ENCODE measurements around the gene CLCN3. TPM values are rescaled to one million over a fixed set of nuclear protein-coding genes. Genes with fewer than 3 reads are reported as not detected.

Gene CLCN3
- total and polyA plus RNA-seq, 2 of the 13 experiments (the other 11 are each of a cell fraction or from before 2014, with no cell fraction given) = 13.6 to 23.7 TPM

GRCh38 chr4:169657470-169658107, 37.2 kb downstream of the CLCN3 start:
- no peaks in the 10 kb centered on the region for H3K27me3 ChIP-seq (ENCODE audit: control insufficient read depth in 1 of 2, insufficient read depth in 2 of 2, low read length in 2 of 2)
- CTCF ChIA-PET (ENCODE audit: low intra/inter-chr PET ratio, low total read pairs) = no interaction called here
- 98% methylated on average over 3 of the region's 3 CpGs for WGBS (ENCODE audit: low lambda C conversion rate)
- H3K27ac ChIP-seq (ENCODE audit: extremely low read length, insufficient read depth, low read length) = no peak overlapping the region
- no peak overlapping the region for H3K4me2 ChIP-seq (ENCODE audit: low read depth, low read length)
- no peak for ATAC-seq
- no peaks in the 10 kb centered on the region for H4K20me1 ChIP-seq (ENCODE audit: insufficient read depth, low read length)
- peaks cover 36% of the 10 kb centered on the region for H3K79me2 ChIP-seq (ENCODE audit: insufficient read depth, low read length)
- no peaks in the 10 kb centered on the region for H3K36me3 ChIP-seq (replicated peaks in 1 of 2; ENCODE audit: control insufficient read depth in 1 of 2, insufficient read depth in 2 of 2, low read length in 2 of 2)
- POLR2A ChIA-PET = no interaction called here
- in situ Hi-C loops (cut with HindIII; ENCODE audit: extremely low pct_ligation_motif_present, low pct_unique_long_range_greater_than_20kb) (no loop called here), intact Hi-C loops (cut with micrococcal nuclease; ENCODE audit: unreplicated experiment) (no loop called here)
- H3K9me3 ChIP-seq (ENCODE audit: low read length) = no peaks in the 10 kb centered on the region
- no peak overlapping the region for H2AFZ ChIP-seq (ENCODE audit: low read length)
- H3K4me3 ChIP-seq (replicated peaks in 1 of 3; ENCODE audit: insufficient read depth in 1 of 3, low read depth in 2 of 3, low read length in 3 of 3) = no peak overlapping the region
- BruUV-seq (replicated peaks) = no TSS peak
- H3K4me1 ChIP-seq (ENCODE audit: insufficient read depth, low read length) = peaks cover 27% of the 10 kb centered on the region
- FAIRE-seq = no peak
- TF ChIP-seq ZNF407 (CRISPR knock-in tag; IDR thresholded peaks at IDR 0.05; ENCODE audit: not compliant biosample characterization) (no peak), THRA (CRISPR knock-in tag; IDR thresholded peaks at IDR 0.05; ENCODE audit: borderline replicate concordance) (no peak), ZNF704 (CRISPR knock-in tag; IDR thresholded peaks at IDR 0.05; ENCODE audit: borderline replicate concordance) (no peak), CERS6 (CRISPR knock-in tag; IDR thresholded peaks at IDR 0.05) (no peak), ZNF629 (CRISPR knock-in tag; conservative IDR thresholded peaks at IDR 0.05) (no peak), ZNF468 (CRISPR knock-in tag; IDR thresholded peaks at IDR 0.05) (no peak)
- DNase-seq (ENCODE audit: low spot score) = no peak
- no peak overlapping the region for H3K9ac ChIP-seq (ENCODE audit: insufficient read depth, low read depth, low read length)

All from HepG2 (cell line).